HEK293 (cell line): ENCODE measurements around the gene SMAD1.

Source experiments
- CTCF ChIP-seq: fragments of 450-650 bp; formaldehyde crosslinking; IDR thresholded peaks from 2 replicates; pipeline ENCODE4 v1.5.1; 2016; ENCODE audit warnings: missing biosample characterization, missing genetic modification characterization
- ZNF223 ChIP-seq: fragments of 450-650 bp; formaldehyde crosslinking; IDR thresholded peaks from 2 replicates; pipeline ENCODE4 v1.5.1; 2016; ENCODE audit warnings: missing biosample characterization, missing genetic modification characterization

- TF ChIP-seq ZNF223 (tag by site-specific recombination): no peak
- no peak for TF ChIP-seq CTCF
Measured at GRCh38 chr4:145490796-145491195, 9.1 kb downstream of the SMAD1 start.
